ENCODE data around the gene ERFL.

Gene ERFL

DNA sequence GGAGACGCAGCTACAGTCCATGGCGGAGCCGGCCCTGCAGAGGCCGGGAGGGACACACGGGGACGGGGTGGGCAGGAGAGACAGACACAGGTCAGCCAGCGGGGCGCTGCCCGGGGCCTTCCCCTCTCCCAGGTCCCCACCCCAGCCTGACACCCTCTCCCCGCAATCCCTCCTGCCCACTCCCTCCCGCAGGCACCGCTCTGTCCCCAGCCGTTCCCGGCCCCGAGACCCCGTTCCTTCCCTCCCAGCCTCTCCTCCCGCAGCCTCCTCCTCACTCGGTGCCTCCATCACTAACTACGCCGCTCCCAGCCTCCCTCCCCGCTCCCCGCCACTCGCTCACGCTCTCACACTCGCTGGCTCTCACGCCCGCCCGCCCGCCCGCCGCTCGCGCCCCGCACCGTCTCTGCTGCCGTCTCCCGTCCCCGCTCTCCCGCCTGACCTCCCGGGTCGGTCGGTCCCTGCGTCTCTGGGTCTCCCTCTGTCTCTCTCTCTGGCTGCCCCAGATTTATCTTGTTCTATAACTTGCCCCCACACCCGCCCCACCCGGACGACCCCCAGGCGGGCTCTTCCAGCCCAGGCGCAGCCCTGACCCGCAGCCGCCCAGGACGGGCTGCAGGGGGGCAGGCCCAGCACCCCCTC, 15.2 kb downstream of the ERFL start:
- DNase-seq = no peak

DNA sequence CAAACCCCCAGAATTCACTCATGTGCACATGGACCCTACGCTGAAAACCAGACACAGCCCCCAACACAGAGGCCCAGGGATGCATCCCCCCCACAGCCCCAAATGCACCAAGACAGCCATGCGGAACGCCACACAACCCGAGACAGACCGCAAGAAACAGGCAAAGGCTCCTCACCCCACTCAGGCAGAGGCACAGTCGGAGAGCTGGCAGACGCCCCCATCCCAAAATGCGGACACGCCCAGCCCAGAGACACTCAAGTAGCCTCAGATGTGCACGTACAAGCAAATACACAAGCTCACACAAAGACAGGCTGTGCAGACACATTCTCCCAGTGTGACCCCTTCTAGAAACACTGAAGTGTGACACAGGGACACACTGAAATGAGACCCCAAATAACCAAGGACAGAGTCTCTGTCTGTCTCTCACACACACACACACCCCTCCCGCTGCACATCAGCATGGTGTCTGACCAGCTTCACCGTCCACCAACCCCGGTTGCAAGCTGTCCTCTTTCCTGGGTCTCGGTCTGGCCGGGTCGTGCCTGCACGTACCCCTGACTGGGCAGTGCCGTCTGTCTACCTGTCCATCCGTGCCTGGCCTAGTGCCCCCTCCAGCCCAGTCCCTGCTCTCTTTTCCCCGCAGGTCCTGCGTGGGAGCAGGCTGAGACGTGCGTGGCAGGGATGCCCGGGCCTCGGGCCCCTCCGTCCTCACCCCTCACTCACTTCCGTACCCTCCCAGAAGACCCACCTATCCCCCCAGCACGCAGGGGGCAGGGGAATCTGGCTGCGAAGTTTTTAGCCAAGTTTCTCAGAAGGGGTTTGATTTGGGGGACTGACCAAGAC, 16.1 kb downstream of the ERFL start:
- DNase-seq = no peak

DNA sequence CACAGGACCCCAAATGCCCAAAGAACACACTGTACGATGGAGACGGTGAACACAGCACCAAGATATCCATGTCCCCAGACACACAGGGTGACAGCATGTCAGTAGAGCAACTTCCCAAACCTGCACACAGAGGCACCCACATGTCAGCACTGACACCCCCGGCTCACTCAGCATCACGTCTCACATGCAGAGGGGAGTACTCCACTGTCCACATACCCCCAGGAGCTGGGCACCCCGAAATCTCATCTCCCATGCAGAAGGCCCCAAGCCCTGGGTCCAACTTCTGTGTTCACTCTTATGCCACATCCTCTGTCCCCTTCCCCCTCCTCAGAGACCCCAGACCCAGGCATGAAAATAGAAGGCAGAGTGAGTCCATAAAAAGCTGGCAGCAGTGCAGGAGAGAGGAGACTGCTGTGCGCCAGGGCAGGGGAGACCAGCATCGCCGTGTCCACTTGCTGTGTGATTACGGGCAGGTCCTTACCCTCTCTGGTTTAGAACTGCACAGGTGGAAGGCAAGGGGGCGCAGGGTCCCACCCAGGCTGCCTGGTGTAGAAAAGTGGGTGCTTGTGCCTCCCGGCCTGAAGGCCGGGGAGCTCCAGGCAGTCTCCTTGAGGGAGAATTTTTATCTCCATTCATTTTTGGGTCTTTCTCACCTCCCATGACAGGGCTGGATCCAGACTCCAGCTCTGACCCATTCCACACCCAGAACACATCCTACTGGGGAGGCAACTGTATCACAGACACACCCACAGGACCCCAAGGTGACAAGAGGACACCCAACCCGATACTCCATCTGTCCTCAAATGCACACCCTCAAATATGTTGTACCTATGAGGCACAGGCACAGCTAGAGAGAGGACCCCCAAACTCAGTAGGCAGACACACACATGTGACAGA, 17.0 kb downstream of the ERFL start:
- DNase-seq = no peak

- no peak for DNase-seq
Measured at GRCh38 chr19:41910240-41910991, 17.8 kb downstream of the ERFL start.

DNA sequence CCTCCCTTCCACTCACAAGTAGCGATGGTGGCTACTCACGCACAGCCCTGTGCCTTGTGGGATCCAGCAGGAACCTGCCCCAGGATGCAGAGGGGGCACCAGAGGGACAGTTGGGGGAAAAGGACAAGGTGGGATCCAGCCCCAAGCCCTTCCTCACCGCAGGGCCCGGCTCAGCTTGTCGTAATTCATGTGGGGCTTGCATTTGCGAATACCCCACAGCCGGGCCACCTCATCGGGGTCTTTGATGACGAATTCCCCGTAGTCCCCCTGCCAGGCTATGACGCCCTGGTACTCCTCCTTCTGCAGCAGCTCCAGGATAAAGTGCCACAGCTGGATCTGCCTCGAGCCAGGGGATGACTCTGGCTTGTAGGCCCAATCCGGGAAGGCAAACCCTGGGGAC, 18.5 kb downstream of the ERFL start:
- no peak for DNase-seq

- DNase-seq = no peak
Measured at GRCh38 chr19:41908724-41909464, 19.4 kb downstream of the ERFL start.

GRCh38 chr19:41907994-41908615, 20.1 kb downstream of the ERFL start:
- DNase-seq = no peak

DNA sequence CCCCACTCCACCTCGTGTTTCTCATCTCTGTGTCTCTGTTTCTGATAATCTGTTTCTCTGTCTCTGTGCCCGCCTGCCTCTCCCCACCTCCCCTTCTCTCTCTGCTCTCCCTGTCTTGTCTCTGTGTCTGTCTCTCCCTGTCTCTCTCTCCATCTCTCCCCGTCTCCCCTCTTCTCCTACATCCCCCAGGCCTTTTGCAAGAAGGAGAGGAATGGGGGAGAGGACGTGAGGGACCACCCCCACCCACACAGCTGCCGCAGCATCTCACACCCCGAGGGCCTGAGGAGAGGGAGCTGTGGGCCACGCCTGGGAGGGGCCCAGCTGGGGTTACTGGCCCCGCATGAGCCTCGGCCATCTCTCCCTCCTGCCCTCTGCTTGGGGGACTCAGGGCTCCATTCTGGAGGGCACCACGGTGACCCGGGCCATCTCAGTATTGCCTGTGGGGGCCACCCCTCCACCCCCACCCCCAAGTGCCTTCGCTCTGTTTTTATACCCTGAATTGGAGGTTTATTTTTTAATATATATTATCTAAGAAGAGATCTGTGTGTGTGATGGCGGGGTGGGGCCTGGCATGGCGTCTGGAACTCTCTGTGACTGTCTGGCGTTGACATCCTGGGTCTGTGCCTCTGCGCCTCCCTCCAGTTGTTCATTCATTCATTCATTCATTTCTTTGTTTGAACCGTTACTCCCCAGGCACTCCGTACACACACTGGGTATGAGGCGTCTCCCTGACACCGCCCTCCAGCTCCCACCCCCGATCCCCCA, 21.2 kb downstream of the ERFL start:
- no peak for DNase-seq

- no peak for DNase-seq
Measured at GRCh38 chr19:41906271-41906670, 22.0 kb downstream of the ERFL start.

DNA sequence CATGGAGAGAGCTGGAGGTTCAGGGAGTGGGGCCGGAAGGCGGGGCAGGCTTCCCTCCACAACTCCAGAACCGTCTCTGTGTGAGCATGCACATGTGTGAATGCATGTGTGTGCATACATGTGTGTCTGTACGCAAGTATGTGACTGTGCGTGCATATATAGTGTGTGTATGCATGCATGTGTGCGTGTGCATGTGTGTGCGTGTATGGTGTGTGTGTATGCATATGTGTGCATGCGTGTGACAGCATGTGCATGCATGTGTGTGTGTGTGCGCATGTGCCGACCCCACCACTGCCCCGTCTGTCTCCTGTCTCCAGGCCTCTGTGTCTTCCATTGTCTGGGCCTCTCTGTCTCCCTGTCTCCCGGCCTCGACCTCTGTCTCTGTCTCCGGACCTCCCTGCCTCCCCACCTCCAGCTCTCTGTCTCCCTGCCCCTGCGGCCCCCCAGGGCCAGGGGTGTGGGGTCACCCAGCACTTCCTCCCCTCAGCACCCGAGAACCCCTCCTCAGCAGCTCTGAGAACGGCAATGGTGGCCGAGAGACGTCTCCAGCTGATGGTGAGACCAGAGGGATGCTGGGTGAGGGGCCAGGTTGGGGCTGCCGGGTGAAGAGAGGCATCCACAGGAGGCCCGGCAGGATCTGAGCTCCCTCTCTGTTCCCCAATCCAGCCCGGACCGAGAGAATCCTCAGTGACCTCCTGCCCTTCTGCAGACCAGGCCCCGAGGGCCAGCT, 22.8 kb downstream of the ERFL start:
- no peak for DNase-seq

DNA sequence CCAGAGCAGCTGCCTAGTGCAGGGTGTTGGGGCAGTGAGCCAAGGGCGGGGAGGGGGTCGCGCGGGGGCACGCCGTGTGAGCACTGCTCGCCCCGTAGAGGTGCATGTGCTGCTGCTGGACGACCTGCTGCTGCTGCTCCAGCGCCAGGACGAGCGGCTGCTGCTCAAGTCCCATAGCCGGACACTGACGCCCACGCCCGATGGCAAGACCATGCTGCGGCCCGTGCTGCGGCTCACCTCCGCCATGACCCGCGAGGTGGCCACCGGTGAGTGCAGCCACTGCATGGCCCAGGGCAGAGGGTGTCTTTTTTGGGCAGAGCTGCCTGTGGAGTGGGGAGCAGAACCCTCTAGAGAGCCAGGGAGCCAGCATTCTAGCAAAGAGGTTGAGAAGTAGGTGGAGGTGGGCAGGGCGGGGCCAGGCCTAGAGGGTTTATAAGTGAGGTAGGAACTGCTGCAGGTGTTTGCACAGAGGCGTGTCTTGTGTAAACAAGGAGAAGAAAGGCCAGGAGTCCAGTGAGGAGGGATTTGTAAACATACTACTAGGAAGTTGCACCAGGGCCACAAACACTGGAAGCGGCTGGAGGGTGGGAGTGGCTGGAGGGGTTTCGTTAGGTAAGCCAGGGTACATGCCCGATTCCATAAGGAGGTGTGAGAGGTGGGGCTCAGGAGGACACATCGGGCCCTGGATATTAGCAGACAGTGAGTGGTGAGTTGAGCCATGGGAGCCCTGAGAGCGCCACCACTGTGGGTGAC, 24.0 kb downstream of the ERFL start:
- no peak for DNase-seq

GRCh38 chr19:41903193-41903953, 24.9 kb downstream of the ERFL start:
- no peak for DNase-seq

DNA sequence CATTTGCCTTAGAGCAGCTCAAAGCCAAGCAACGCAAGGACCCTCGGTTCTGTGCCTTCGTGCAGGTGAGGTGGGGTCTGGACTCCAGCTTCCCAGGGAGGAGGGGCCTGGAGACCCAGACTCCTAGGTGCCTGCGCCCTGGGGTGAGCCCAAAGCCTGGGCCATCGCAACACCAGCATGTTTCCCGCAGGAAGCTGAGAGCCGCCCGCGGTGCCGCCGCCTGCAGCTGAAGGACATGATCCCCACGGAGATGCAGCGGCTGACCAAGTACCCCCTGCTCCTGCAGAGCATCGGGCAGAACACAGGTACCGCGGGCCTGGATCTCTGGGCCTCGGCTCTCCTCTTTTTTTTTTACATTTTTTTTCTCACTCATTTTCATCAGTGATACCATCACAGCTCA, 25.7 kb downstream of the ERFL start:
- DNase-seq = no peak

GRCh38 chr19:41901707-41902360, 26.4 kb downstream of the ERFL start:
- DNase-seq = no peak

DNA sequence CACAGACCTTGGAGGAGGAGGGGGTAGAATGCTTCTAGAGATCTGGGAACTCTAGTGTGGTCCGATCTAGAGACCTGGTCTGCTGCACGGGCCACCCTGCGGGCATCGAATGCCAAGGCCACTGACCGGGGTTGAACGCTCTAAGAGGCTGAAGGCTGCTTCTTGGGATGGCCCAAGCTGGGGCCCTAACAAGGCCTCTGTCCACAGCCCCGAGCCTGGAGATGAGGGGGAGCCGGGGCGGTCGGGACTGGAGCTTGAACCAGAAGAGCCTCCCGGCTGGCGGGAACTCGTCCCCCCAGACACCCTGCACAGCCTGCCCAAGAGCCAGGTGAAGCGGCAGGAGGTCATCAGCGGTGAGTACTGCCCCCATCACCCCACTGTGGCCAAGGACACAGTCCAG, 30.0 kb downstream of the ERFL start:
- no peak for DNase-seq

DNA sequence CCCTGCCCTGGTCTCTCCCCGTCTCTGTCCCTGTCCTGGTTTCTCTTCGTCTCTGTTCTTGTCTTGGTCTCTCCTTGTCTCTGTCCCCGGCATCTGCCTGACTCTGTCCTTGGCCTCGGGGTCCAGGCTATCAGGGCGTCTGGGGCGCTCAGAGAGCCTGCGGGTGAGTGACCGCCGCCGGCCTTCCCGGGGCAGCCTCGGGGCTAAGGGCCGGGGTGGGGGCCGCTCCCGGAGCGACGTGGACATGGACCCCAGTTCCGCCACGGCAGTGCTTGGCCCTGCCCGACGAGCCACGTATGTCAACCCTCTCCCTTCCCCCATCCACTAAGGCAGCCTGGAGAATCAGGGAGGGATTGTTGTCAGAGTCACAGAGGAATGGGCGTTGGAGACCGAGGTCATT, 30.4 kb downstream of the ERFL start:
- DNase-seq = no peak

- DNase-seq = no peak
Measured at GRCh38 chr19:41897181-41897580, 31.1 kb downstream of the ERFL start.

GRCh38 chr19:41896581-41896942, 31.7 kb downstream of the ERFL start:
- DNase-seq = no peak

Data from OCI-M1 (cell line).